Body of pancreas (tissue), 4 donors: Measurements from ENCODE around the gene ZSWIM6. TPM values are rescaled to one million over a fixed set of nuclear protein-coding genes. Genes with fewer than 3 reads are reported as not detected.
"Not testable (repeated sequence)": the region's sequence is repeated elsewhere in the genome, so short reads cannot be mapped to it uniquely, and the experiment has no call there.

Experiments
- ATAC-seq: fragments of 150-250 bp; one replicate; pipeline ENCODE4 v1.9.1; 2016
- DNase-seq, 4 donors: peaks; one replicate each; pipeline ENCODE4 v3.0.0-alpha.2; 2019
- H3K27ac ChIP-seq, 4 donors: fragments of 200-600 bp; sonication (generic); 1 replicate in 3 of 4; 2 replicates in 1 of 4; pipeline versions ENCODE4 v1.5.1 to v1.6.1; 2016 to 2019; ENCODE audit warnings: mild to moderate bottlenecking in 1 of 4, mixed read lengths in 1 of 4, moderate library complexity in 1 of 4
- H3K27me3 ChIP-seq, 2 donors: fragments of 200-600 bp; sonication (generic); one replicate each; pipeline ENCODE4 v1.6.0; 2016; ENCODE audit warnings: mild to moderate bottlenecking in 1 of 2
- H3K36me3 ChIP-seq, 2 donors: fragments of 200-600 bp; sonication (generic); replicated peaks in 1 of 2; 2 replicates each; pipeline ENCODE4 v1.5.1; 2016; ENCODE audit warnings: low read depth in 2 of 2; ENCODE audit not compliant: insufficient read depth in 1 of 2
- H3K4me1 ChIP-seq: fragments of 200-600 bp; sonication (generic); one replicate; pipeline ENCODE4 v1.6.0; 2016
- H3K4me3 ChIP-seq, 2 donors: fragments of 200-600 bp; sonication (generic); 1 replicate in 1 of 2; 2 replicates in 1 of 2; pipeline ENCODE4 v1.5.1; 2016 to 2019
- H3K9me3 ChIP-seq, 3 donors: fragments of 200-600 bp; sonication (generic); 1 replicate in 2 of 3; 2 replicates in 1 of 3; pipeline ENCODE4 v1.5.1; 2016
- CTCF ChIP-seq, 7 experiments: fragments of 450-650 bp in 4 of 7; fragments of 200-600 bp in 3 of 7; sonication (generic) in 3 of 7; IDR thresholded peaks; one replicate each; pipeline ENCODE4 v1.5.1; 2016 to 2019; ENCODE audit warnings: antibody characterized with exemption in 7 of 7
- POLR2A ChIP-seq, 3 donors: fragments of 450-650 bp; IDR thresholded peaks; one replicate each; pipeline ENCODE4 v1.6.1; 2016; ENCODE audit warnings: antibody characterized with exemption in 3 of 3, mild to moderate bottlenecking in 2 of 3
- WGBS, 2 donors: methylation state at CpG; one replicate each; pipeline ENCODE4 v1.1.5; 2017; 5-methylcytosine and 5-hydroxymethylcytosine counted together
- intact Hi-C: fragments of 100-400 bp; cut with DNase I; formaldehyde crosslinking; loops from one replicate; pipeline ENCODE4 v1.15.1; 2023
- total RNA-seq, 2 donors: library from RNA; depleted of rRNA; stranded (reverse); fragments of >200 nt; gene quantifications; one replicate each; pipeline ENCODE4 v1.1.0, GENCODE V29; 2016

ZSWIM6 gene
- total RNA-seq, 2 donors from 2014 or later = 5.9 to 8.8 TPM

- WGBS, 2 donors = 49 to 52% methylated on average over 3 of the region's 3 CpGs
- no peak overlapping the region for H3K4me3 ChIP-seq
- DNase-seq (no peak), ATAC-seq (no peak)
- H3K36me3 ChIP-seq = no peaks in the 10 kb centered on the region
- H3K9me3 ChIP-seq = no peaks in the 10 kb centered on the region
- intact Hi-C loops = no loop called here
- H3K27ac ChIP-seq = no peak overlapping the region
- no peaks in the 10 kb centered on the region for H3K27me3 ChIP-seq
- TF ChIP-seq POLR2A (IDR thresholded peaks at IDR 0.05) = no peak
- H3K4me1 ChIP-seq = peaks cover 26% of the 10 kb centered on the region
Measured at GRCh38 chr5:61417340-61417739, 85.3 kb downstream of the ZSWIM6 start.

GRCh38 chr5:61417851-61418250 is 85.8 kb downstream of the ZSWIM6 start:
- Histone ChIP-seq H3K4me3 (no peak overlapping the region), H3K36me3 (no peaks in the 10 kb centered on the region), H3K27ac (no peak overlapping the region), H3K4me1 (peaks cover 26% of the 10 kb centered on the region), H3K27me3 (no peaks in the 10 kb centered on the region), H3K9me3 (no peaks in the 10 kb centered on the region)
- TF ChIP-seq CTCF (IDR thresholded peaks at IDR 0.05) = no peak
- TF ChIP-seq POLR2A (IDR thresholded peaks at IDR 0.05) = no peak
- DNase-seq (no peak), ATAC-seq (no peak)
- 45 to 53% methylated on average over 1 of the region's 1 CpG for WGBS, 2 donors
- intact Hi-C loops = no loop called here

GRCh38 chr5:61419106-61419505 is 87.0 kb downstream of the ZSWIM6 start:
- Histone ChIP-seq H3K27ac (no peak overlapping the region), H3K27me3 (no peaks in the 10 kb centered on the region), H3K36me3 (no peaks in the 10 kb centered on the region), H3K4me1 (peaks cover 29% of the 10 kb centered on the region), H3K9me3 (no peaks in the 10 kb centered on the region), H3K4me3 (no peak overlapping the region)
- intact Hi-C loops = no loop called here
- ATAC-seq (no peak), DNase-seq (no peak)
- no peak for TF ChIP-seq CTCF (IDR thresholded peaks at IDR 0.05)
- TF ChIP-seq POLR2A (IDR thresholded peaks at IDR 0.05) = no peak
- WGBS, 2 donors = 93 to 97% methylated on average over 2 of the region's 2 CpGs

GRCh38 chr5:61420016-61420415 is 88.0 kb downstream of the ZSWIM6 start:
- TF ChIP-seq CTCF (IDR thresholded peaks at IDR 0.05) (no peak), POLR2A (IDR thresholded peaks at IDR 0.05) (no peak)
- H3K36me3 ChIP-seq = no peaks in the 10 kb centered on the region
- ATAC-seq (no peak), DNase-seq (no peak)
- H3K27me3 ChIP-seq = no peaks in the 10 kb centered on the region
- intact Hi-C loops = no loop called here
- no peak overlapping the region for H3K4me3 ChIP-seq
- 65 to 74% methylated on average over 1 of the region's 1 CpG for WGBS, 2 donors
- no peaks in the 10 kb centered on the region for H3K9me3 ChIP-seq
- peaks cover 29% of the 10 kb centered on the region for H3K4me1 ChIP-seq
- H3K27ac ChIP-seq = no peak overlapping the region

GRCh38 chr5:61421262-61421661 is 89.2 kb downstream of the ZSWIM6 start:
- H3K4me1 ChIP-seq = peaks cover 17% of the 10 kb centered on the region
- H3K27ac ChIP-seq, H3K4me3 ChIP-seq, intact Hi-C loops, DNase-seq, H3K9me3 ChIP-seq, ATAC-seq, H3K27me3 ChIP-seq, H3K36me3 ChIP-seq: not testable (repeated sequence)

GRCh38 chr5:61423487-61424145 is 91.6 kb downstream of the ZSWIM6 start:
- DNase-seq = no peak
- no peak overlapping the region for H3K27ac ChIP-seq
- no peaks in the 10 kb centered on the region for H3K9me3 ChIP-seq
- H3K4me3 ChIP-seq = no peak overlapping the region
- intact Hi-C loops = no loop called here
- no peak for ATAC-seq
- WGBS, 2 donors = 54 to 66% methylated on average over 3 of the region's 3 CpGs
- peaks cover 7% of the 10 kb centered on the region for H3K4me1 ChIP-seq
- H3K36me3 ChIP-seq = no peaks in the 10 kb centered on the region
- TF ChIP-seq POLR2A (IDR thresholded peaks at IDR 0.05) (no peak), CTCF (IDR thresholded peaks at IDR 0.05) (no peak)
- no peaks in the 10 kb centered on the region for H3K27me3 ChIP-seq
